ENCODE results near the gene MANSC1.
"Not testable (repeated sequence)": the region's sequence is repeated elsewhere in the genome, so short reads cannot be mapped to it uniquely, and the experiment has no call there.

Gene MANSC1

DNA sequence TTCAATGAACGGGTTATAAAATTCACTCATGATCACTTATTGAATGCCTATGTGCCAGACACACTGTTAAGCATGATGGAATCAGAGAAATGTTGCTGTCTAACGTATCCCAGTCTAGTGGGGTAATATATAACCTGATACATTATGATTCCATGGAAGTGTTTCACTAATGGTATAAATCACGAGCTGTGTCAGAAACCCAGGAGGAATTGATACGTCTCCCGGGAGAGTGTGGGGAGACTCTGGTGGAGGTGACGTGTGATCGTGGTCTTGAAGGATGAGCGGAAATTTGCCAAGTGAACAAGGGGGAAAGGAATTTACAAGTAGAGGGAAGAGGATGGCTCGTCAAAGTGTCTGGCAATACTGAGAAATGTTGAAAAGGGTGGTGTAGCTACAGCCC lies 26.5 kb downstream of the MANSC1 start:
- DNase-seq (ENCODE audit: low read depth), result no peak

DNA sequence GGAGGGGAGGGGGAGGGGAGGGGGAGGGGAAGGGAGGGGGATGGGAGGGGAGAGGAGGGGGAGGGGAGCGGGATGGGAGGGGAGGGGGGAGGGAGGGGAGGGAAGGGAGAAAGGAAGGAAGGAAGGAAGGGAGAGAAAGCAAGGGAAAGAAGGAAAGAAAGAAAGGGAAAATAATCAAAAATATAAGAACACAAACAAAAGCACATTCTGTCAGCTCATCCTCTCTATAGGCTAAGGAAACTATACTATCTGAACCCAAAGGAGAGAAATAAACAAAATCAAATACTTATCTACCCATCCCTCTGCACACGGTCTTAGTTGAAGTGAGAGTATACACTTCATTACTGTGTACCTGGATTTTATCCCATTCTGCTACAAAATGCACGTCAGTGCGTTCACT lies 26.9 kb downstream of the MANSC1 start:
- DNase-seq (ENCODE audit: low read depth), result no peak

DNA sequence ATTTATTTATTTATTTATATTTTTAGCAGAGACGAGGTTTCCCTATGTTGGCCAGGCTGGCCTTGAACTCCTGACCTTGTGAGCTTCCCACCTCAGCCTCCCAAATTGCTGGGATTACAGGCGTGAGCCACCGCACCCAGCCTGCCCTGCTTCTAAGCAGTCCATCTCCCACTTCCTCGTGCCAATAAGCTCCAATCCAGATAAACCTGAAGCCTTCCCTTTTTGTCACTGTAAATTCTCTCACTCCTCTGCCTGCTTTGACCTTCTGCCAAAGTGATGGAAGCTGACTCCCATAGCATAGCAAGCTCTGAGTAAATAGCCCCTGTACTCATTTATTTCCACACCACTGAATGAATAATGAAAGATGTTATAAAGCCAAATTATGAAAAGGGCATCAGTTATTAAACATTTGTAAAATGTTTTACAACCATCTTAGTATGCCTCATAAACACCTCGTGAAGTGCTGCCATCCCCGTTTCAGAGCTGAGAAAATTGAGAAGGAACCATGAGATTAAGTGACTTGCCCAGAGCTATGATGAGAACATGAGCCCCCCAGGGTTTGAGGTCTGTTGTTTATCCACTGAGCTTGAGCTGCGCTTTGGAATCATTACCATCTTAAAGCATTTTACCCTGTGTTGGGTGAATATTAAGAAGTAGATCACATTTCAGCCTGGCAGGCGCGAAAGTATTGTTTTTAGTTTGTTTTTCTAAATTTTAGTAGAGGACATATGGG lies 30.4 kb downstream of the MANSC1 start:
- no peak for DNase-seq (ENCODE audit: low read depth)

DNA sequence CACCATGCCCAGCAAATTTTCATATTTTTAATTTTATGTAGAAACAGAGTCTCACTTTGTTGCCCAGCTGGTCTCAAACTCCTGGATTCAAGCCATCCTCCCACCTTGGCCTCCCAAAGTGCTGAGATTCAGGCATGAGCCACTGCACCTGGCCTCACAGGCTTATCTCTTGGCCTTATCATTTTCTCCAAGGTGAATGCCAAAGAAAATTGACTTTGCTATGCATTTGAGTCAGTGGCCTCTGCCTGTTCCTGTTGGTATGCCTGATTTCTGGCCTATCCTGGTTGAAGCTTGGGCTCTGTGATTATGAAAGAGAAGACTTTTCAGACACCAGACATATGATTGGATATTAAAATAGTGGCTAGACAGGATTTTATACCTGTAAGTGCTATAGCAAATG lies 34.2 kb downstream of the MANSC1 start:
- no peak for DNase-seq (ENCODE audit: low read depth)

DNA sequence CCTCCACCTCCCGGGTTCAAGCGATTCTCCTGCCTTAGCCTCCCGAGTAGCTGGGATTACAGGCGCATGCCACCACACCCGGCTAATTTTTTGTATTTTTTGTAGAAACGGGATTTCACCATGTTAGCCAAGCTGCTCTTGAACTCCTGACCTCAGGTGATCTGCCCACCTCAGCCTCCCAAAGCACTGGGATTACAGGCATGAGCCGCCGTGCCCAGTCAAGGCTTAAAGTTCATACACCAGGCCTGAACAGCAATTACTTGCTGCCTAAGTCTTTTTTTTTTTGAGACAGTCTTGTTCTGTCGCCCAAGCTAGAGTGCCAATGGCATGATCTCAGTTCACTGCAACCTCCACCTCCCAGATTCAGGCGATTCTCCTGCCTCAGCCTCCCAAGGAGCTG lies 39.3 kb downstream of the MANSC1 start:
- not testable (repeated sequence) for DNase-seq (ENCODE audit: low read depth)

DNA sequence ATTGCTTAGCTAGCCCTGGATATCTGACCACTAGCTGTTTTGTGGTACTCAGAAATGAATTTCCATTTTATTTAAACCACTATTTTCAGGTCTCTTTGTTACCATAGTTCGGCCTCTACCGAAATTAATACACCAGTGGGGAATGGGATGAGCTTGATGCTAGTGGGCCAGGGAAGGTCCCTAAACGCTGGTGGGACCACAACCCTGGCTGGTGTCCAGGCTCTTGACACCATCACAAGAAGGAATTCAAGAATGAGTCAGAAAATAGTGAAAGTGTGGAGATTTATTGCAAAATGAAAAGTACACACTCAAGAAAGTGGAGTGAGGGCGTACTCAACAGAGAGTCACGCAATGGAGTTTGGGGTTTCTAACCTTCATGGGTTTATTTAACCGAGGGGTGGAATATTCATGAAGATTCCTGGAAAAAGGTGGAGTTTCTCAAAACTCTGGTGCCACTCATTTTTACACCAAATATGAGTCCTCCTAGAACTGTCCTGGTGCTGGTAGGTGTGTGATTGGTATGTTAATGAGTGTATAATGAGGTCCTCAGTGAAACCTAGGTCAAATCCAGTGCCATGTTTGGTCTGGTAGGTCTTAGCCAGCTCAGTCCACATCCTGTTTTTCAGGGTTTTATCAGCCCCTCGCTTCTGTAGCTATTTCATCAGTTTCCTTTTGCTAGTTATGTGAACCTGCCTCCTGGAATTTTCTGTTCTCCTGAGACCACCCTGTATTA lies 44.3 kb downstream of the MANSC1 start:
- DNase-seq (ENCODE audit: low read depth), result no peak

DNA sequence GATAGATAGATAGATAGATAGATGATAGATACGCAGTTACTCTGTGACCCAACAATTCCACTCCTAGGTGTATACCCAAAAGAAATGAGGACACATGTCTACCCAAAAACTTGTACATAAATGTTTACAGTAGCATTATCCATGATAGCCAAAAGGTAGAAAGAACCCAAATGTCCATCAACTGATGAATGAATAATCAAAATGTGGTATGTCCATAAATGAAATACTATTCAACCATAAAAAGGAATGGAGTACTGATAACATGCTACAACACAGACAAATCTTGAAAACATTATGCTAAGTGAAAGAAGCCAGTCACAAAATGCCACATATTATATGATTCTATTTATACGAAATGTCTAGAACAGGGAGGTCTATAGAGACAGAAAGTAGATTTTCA lies 47.1 kb downstream of the MANSC1 start:
- DNase-seq (ENCODE audit: low read depth), result no peak

DNA sequence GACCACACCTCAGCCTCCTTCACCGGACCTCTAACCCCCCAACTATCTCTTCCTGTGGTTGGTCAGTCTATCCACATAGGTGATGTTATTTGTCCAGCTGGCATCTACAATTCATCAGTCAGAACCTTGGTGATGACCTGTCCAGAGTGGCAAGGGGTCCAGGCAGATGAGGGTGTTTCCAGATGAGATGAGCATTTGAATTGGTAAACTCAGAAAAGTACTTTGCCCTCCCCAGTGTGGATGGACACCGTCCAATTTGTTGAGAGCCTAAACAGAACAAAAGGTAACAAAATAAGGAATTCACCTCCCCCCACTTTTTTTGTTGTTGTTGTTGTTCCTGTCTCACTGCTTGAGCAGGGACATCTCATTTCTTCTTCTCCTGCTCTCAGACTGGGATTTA lies 48.9 kb downstream of the MANSC1 start:
- no peak for DNase-seq (ENCODE audit: low read depth)

DNA sequence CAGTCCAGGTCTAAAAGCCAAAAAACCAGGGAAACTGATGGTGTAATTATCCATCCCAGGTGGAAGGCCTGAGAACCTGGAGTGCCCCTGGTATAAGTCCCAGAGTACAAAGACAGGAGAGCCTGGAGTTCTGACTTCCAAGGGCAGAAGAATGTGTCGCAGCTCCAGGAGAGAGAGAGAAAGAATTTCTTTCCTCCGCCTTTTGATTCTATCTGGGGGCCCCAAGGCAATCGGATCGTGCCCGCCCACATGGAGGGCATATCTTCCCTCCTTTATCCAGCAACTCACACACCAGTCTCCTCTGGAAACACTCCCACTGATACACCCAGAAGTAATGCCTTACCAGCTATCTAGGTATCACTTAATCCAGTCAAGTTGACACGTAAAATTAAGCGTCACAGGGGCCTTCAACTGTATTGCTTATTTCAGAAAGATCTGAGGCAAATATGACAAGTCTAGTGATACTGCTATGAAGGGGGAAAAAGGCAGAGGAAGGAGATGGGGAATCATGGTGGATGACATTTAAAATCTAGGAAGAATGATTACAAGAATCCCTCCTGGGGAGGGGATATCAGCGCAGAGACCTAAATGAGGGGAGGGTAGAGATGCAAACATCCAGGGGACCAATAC lies 52.7 kb downstream of the MANSC1 start:
- no peak for DNase-seq (ENCODE audit: low read depth)

DNA sequence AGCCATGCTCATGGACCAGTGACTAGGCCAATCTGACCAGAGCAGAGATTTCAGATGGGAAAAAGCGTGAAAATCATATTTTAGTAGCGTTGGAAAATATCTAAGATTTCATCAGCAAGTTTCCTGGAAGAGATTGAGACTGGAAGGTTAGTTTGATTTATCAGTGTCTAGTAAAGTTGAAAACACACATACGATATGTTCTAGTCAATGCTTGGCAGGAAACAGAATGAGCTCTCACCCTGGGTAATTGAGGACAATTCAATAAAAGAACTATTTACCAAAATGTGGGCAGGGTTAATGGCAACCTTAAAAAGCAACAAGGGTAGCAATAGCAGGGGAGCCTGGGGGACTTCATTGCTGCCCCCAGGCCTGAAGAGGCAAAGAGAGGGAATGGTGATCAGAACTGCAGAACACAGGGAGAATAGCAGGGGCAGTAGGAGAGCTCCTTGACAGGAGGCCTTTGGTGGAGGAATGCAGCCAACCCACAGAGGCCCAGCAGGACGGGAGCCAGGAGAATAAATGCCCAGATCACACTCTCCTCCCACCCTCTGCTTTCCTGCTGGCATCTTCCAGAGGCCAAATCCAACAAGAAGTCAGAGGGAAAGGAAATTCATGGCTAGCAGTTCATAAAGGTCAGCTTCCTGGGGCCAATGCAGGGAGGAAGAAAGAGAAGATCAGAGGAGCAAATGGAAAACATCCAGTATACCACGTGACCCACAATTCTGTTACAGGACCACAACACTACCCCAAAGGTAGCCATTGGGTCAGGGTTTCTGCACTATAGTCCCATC lies 55.6 kb downstream of the MANSC1 start:
- no peak for DNase-seq (ENCODE audit: low read depth)

DNA sequence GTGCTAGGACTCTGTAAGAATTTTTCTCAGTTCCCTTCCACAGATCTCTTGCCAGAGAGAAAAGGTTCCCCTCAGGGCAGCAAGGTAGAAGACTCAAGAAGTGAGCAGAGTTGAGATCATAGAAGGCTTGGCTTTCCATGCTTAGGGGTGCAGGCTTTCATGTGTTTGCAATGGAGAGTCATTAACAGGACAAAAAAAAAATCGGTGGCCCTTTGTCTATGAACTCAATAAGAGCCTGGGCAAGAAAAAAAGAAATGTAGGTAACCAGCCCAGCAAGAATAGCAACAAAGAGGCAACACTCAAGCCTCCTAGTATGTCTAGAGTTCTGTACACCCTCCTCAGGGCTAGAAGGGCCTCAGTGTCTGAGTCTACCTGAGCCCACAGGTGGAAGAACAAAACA lies 59.8 kb downstream of the MANSC1 start:
- DNase-seq (ENCODE audit: low read depth), result no peak

DNA sequence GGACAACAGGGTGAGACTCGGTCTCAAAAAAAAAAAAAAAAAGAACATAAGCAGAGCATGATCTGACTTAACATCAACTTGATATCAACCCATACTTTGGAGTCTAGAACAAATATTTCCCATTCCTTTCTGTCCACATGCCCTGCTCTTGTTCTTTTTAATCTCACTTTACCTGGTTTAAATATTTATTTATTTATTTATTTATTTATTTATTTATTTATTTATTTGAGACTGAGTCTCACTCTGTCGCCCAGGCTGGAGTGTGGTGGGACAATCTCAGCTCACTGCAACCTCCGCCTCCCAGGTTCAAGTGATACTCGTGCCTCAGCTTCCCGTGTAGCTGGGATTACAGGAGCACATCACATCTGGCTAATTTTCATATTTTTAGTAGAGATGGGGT lies 63.6 kb downstream of the MANSC1 start:
- no peak for DNase-seq (ENCODE audit: low read depth)

DNA sequence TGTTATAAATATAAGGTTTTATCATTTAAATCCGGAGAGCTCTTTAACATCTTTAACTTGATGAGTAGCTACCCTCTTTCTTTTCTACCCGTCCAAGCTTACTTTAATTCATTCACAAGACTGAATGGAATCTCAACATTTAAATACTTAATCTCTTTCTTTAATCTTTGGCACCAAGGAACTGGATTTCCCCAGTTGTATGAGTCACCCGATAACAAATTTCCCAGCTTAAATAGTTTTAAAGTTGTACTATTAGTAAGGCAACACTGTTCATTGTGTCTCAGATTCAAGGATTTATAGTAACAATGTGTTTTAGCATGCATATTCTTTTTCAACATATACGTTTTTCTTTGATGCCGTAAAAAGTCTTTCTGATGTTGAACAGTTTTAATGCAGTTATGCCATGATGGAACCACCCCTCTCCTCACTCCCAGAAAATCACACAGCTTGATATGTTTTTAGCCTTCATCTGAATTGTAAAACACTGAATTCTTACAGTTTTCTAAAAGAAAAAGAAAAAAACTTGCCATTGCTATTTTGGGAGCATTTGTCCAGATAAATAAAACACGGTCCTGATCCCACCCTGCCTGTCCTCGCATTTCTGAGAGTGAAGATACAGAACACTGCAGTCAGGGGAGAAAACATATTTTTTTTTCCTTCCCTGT lies 67.1 kb downstream of the MANSC1 start:
- no peak for DNase-seq (ENCODE audit: low read depth)

DNA sequence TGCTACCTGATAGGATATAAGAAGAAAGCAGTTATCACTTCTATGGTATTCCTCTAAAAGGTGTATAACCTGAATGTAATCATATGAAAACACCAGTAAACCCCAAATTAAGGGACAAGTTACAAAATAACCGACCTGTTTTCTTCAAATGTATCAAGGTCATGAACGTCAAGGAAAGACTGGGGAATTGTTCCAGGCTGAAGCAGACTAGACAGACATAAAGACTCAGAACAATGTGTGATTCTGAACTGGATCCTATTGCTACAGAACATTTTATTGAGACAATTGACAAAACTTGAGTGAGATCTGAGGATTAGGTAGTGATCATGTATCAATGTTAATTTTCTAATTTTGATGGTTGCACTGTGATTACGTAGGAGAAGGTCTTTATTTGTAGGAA lies 67.8 kb downstream of the MANSC1 start:
- no peak for DNase-seq (ENCODE audit: low read depth)

DNA sequence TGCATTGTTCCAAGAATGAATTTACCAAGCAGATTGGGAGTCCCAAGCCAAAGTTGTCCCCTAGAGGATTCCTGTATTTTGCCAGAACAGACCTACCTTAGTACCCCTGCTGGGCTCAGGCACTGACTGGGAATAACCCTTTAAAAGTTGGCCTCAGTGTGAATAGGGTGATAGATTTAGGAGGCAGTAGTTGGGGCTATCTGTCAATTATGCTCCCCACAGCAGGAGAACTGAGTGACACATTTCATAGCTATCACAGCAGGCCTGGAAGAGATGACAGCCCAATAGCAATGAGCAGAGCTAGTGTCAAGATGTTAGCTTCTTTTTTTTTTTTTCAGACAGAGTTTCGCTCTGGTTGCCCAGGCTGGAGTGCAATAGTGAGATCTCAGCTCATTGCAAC lies 68.9 kb downstream of the MANSC1 start:
- no peak for DNase-seq (ENCODE audit: low read depth)

DNA sequence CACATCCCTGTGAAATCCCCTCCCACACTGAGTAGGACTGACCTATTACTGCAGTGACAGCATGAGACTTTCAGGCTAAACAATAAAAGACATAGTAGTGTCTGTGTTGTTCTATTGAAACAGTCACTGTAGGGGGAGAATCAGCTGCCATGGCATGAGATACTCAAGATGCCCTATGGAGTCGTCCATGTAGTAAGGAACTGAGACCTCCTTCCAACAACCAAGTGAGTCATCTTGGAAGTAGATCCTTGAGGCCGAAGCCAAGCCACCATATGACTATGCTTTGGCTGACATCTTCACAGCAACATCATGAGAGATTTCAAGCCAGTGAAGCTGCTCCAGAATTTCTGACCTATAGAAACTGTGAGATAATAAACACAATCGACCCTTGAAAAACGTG lies 71.1 kb downstream of the MANSC1 start:
- DNase-seq (ENCODE audit: low read depth), result no peak

Measured in stimulated activated CD4-positive, alpha-beta T cell treated with anti-CD3 and anti-CD28 coated beads, Interleukin-2, amount 100 ng/mL, for 4 hours (primary cell).